ENCODE results near the gene EHD1.

EHD1 gene

DNA sequence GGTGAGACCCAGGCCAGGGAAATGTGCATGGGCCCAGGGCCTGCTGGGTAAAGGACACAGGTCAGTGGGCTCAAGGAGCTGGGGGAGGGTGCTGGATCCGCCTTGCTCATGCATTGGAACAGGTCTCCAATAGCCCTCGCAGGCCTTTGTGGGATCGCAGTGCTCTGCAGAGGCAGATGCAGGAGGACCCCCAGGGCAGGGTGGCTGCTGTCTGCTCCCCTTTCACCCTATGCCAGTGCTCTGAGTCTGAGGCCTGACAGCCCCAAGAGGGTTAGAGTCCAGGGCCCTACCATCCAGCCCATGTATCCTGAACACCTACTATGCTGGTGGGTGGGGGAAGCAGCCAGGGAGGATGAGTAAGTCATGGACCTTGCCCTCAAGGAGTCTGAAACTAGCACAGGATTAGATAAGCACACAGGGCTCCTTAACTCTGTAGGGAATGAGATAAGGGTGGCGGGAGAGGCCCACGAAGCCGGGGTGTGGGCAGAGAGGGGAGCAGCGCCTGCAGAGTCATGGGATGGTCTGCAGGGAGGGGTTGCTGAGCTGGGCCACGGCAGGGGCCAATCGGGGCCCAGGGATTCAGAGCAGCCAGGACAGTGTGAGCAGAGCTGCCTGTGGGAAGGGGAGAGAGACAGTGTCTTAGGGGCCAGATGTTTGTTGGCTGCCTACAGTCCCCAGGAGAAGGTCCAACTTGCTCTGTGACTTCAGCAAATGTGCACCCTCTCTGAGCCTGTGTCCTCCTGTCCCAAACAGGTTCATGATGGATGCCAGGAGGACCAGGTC is 10.5 kb upstream of the EHD1 start:
- DNase-seq: no peak

GRCh38 chr11:64888406-64888728 is 9.9 kb upstream of the EHD1 start:
- DNase-seq: no peak

DNA sequence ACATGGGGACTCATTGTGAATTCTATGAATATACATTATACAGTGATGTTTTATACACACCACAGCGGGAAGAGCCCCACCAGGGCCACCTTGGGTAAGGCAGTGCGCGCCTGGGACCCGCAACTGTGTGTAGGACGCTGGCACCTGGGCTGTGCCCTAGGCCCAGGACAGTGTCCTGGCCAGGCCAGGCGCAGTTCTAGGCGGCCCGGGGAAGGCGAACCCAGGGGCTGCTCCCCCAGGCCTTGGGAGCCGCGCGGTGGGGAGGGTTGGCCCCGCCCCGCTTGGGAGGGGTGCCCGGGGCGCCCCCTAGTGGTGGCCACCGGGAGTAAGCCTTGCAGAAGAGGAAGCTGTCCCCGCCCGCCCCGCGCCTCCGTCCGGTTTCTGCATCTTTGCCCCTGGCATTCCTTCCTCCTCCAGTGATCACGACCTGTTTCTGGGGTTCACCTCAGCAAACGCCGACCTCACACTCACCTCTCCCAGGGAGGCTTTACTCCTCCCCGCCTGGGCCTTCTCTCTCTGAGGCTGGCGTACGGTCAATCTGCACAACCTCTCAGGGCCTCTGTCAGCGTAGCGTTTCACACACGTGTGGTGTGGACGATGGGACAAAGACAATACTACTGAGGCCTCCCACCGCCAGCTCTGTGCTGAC is 9.5 kb upstream of the EHD1 start:
- peak; percentile 80 to 82 for DNase-seq

DNA sequence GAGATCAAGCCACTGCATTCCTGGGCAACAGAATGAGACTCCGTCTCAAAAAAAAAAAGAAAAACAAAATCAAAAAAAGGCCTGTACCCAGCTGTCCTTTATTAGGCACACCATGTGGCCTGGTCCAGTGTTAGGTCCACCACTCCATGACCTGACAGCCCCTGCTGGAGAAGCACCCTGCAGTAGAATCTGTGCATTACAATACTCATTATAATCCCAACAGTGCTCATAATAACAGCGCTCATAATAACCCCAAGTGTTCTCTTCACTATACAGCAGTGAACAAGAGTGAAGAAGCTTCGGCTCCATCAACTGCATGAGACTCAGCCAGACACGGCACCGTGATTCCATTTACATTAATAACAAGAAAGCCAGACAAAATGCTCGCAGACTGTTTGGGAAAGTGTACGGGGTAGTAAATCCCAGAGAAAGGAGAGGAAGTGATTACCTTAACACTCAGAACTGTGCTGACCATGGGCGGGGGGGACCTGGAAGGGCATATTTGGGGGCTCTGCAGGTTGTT is 8.9 kb upstream of the EHD1 start:
- no peak for DNase-seq

GRCh38 chr11:64885367-64886286 is 7.2 kb upstream of the EHD1 start:
- DNase-seq: peak; percentile 55 to 56

GRCh38 chr11:64884019-64884418 is 5.6 kb upstream of the EHD1 start:
- no peak for DNase-seq

DNA sequence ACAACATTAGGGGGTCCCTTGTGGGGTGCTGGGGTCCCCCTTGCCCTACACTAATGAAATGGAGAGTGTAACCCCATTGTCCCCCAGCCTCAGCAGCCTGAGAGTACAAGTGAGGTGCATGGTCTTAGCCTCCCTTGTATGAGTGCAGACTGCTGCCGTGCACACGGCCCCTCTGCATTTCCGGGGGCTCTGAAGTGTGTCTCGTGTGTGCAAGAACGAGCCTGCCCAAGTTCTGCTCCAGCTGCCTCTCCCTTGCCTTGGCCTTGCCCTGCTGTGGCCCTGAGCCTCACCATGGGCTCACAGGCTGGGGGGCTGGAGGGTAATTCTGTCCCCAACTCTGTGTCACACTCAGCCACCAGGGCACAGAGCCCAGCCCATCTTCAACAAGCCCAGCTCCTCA is 5.2 kb upstream of the EHD1 start:
- DNase-seq: no peak

DNA sequence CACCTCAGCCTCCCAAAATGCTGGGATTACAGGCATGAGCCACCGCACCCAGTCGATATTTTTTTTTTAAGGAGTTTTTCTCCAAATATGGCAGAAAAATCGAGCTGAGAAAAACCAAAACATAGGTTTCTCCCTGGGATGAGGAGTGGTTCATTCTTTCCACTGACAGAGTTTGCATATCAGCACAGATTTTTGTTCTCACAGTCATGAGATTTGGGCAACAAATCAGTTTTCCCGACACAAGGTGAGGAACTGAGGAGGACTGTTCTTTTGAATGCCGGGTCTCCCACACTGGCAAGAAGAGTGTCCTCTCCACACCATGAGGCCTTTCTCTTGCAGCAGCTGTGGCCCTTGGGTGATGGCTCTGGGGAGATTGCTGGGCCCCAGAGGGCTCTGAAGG is 3.8 kb upstream of the EHD1 start:
- no peak for DNase-seq

DNA sequence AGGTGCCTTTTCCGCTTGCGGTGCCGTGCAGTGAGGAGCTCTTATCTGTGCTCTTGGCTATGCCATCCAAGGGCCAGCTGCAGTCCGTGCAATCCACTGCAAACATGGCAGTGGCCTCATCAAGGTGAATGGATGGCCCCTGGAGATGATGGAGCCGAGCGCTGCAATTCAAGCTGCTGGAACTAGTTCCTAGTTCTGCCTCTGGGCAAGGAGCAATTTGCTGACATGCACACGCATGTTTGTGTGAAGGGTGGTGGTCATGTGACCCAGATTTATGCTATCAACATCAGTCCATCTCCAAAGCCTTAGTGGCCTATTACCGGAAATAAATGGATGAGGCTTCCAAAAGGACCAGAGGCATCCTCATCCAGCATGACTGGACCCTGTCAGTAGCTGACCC is 3.1 kb upstream of the EHD1 start:
- DNase-seq: no peak

- DNase-seq: peak in 1 of 2 donors; percentile 32
These were observed 2.0 kb upstream of the EHD1 start for GRCh38 chr11:64880240-64881001.

- no peak for DNase-seq
These were observed 951 bp upstream of the EHD1 start for GRCh38 chr11:64879244-64879900.

DNA sequence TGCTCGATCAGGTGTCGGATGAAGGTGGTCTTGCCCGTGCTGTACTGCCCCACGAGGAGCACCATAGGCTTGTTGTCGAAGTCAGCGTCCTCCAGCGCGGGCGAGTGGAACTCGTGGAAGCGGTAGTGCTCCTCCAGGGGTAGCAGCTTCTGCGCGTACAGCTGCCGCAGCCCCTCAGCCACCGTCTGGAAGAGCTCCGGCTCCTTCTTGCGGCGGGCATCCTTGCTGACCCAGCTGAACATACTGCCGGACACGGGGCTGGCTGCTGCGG is 263 bp downstream of the EHD1 start:
- peak in 1 of 2 donors; percentile 48 for DNase-seq

- peak in 1 of 2 donors; percentile 45 for DNase-seq
These were observed 815 bp downstream of the EHD1 start for GRCh38 chr11:64877390-64878222.

- DNase-seq: no peak
These were observed 1.5 kb downstream of the EHD1 start for GRCh38 chr11:64876835-64877341.

GRCh38 chr11:64876229-64876750 is 2.1 kb downstream of the EHD1 start:
- no peak for DNase-seq

- DNase-seq: no peak
These were observed 2.8 kb downstream of the EHD1 start for GRCh38 chr11:64875369-64876228.

DNA sequence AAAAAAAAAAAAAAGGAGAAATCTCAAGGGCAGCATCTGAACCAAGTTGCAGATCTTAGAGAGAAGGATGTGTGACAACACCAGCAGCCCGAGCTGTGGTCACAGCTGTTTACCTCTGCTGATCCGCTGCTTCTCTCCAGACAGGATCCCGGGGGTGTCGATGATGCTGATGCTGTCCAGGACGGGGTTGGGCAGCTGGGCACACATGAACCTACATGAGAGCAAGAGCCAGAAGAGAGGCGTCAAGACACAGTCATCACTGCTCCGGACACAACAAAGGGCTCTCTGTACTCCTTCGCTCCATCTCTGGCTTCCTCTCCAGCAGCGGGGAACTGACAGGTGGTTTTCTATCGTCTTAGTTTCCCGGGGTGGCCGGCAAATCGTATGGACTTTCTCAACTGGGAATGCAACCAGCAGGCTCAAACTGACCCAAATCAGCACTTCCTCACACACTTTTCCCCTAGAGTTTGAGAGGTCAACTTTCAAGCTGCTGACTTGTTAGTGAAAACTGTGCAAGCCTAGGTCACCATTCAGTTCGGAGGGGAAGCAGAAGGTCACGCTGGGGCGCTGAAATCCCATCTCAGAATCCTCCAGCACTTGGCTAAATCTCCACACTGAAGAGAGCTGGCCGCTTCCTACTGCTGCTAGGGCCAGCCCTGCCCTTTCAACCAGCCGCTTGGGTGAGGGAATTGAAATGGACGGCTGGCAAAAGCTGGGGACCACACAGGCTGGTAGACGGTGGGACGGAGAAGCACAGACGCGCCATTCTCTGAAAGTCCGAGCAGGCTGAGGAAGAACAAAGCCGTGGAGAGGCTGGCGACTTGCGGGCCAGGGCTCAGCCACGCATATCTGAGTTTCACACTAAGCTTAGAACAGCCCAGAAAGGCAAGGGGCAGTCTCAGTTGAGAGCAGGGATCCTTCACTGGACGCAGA is 3.8 kb downstream of the EHD1 start:
- no peak for DNase-seq

DNA sequence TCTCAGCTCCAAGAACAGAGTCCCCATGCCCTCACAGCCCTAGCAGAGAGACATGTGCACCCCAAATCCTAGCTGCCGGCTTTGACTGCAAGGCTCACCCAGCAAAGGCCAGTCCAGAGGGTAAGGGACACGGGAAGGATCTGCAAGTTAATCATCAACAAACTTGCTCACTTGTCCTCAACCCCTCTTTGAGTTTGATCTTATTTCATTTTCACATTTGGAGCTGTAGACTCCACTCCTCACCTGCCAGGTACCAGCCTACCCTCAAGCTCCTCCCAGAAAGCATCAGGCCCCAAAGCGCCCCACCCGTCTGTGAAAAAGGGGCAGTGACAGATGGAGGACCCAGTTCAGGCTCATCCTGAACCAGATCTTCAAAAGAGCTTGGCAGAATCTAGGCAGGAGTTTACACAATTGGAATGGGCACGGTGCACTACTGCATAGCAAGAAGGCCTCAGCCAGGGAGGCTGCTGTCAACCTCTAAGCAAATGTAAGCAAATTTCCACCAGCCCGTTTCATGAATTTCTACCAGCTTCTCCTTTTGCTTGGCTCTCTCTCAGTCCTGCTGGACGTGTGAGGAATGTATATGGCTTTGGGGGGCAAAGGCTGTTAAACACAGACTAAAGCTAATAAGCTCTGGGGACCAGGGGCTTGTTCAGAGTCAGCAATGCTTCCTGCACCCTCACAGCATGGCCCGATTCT is 5.5 kb downstream of the EHD1 start:
- DNase-seq: no peak
